KBM-7 (cell line): ENCODE measurements around the gene PICK1.
"Not testable (repeated sequence)": the region's sequence is repeated elsewhere in the genome, so short reads cannot be mapped to it uniquely, and the experiment has no call there.

ENCODE experiments used
- DNase-seq: peaks from one replicate; pipeline ENCODE4 v3.0.0-alpha.2; 2015
- in situ Hi-C: fragments of 300-500 bp; cut with MboI; formaldehyde crosslinking; loops from 2 replicates; pipeline ENCODE4 v1.14.3; 2020; ENCODE audit warnings: low sequenced_read_pairs, low pct_unique_long_range_greater_than_20kb, mixed read lengths

PICK1 gene

GRCh38 chr22:38109371-38110001 is 52.3 kb downstream of the PICK1 start:
- in situ Hi-C loops = no loop called here
- peak; percentile 14 for DNase-seq

GRCh38 chr22:38110008-38110862 is 53.0 kb downstream of the PICK1 start, which contains the start of gene BAIAP2L2:
TSS of gene BAIAP2L2 (minus strand) at chr22:38110684. CDS start at chr22:38110525, 159 bp downstream.
- in situ Hi-C loops = no loop called here
- no peak for DNase-seq

GRCh38 chr22:38110863-38111852 is 54.0 kb downstream of the PICK1 start:
- in situ Hi-C loops = no loop called here
- DNase-seq = no peak

GRCh38 chr22:38111925-38112355 is 54.7 kb downstream of the PICK1 start:
- in situ Hi-C loops = no loop called here
- no peak for DNase-seq

- DNase-seq = no peak
- in situ Hi-C loops = no loop called here
These were observed 55.2 kb downstream of the PICK1 start for GRCh38 chr22:38112381-38112780.

- in situ Hi-C loops = no loop called here
- peak; percentile 79 for DNase-seq
These were observed 57.5 kb downstream of the PICK1 start for GRCh38 chr22:38114484-38115398.

GRCh38 chr22:38115423-38116205 is 58.4 kb downstream of the PICK1 start:
- in situ Hi-C loops = no loop called here
- no peak for DNase-seq

- DNase-seq, in situ Hi-C loops: not testable (repeated sequence)
These were observed 60.4 kb downstream of the PICK1 start for GRCh38 chr22:38117556-38117955.

GRCh38 chr22:38118182-38118581 is 61.0 kb downstream of the PICK1 start:
- in situ Hi-C loops = no loop called here
- DNase-seq = no peak

GRCh38 chr22:38118747-38119146 is 61.5 kb downstream of the PICK1 start:
- in situ Hi-C loops, DNase-seq: not testable (repeated sequence)

- in situ Hi-C loops = no loop called here
- no peak for DNase-seq
These were observed 63.3 kb downstream of the PICK1 start for GRCh38 chr22:38120359-38121110.

GRCh38 chr22:38122616-38123015 is 65.4 kb downstream of the PICK1 start:
- in situ Hi-C loops = no loop called here
- no peak for DNase-seq

- no peak for DNase-seq
- in situ Hi-C loops = no loop called here
These were observed 67.2 kb downstream of the PICK1 start for GRCh38 chr22:38124236-38124974.

- in situ Hi-C loops = no loop called here
- DNase-seq = no peak
These were observed 67.9 kb downstream of the PICK1 start for GRCh38 chr22:38125038-38125610.
